ENCODE results near the gene CYSRT1. TPM values are rescaled to one million over a fixed set of nuclear protein-coding genes. Genes with fewer than 3 reads are reported as not detected.

CYSRT1 gene
- total RNA-seq, 1 donor from 2014 or later = 1.3 TPM

- no peaks in the 10 kb centered on the region for H3K9me3 Mint-ChIP-seq (ENCODE audit: unreplicated experiment)
- no peak overlapping the region for H2AFZ ChIP-seq (ENCODE audit: low read depth, low read length)
- H3K27me3 ChIP-seq (ENCODE audit: insufficient read depth, low read length) = peaks cover 4% of the 10 kb centered on the region
- H3K27me3 Mint-ChIP-seq (ENCODE audit: low read depth, unreplicated experiment) = peaks cover 2% of the 10 kb centered on the region
- no peak overlapping the region for H3K4me3 ChIP-seq (ENCODE audit: insufficient read depth, low read depth, low read length)
- H3K4me2 ChIP-seq (ENCODE audit: low read length) = no peak overlapping the region
- H3K36me3 ChIP-seq (ENCODE audit: insufficient read depth, low read length) = peaks cover 3% of the 10 kb centered on the region
- peaks cover 21% of the 10 kb centered on the region for H4K20me1 ChIP-seq (ENCODE audit: insufficient read depth, low read length)
- no peak overlapping the region for H3K9ac ChIP-seq (ENCODE audit: low read length)
- H3K27ac ChIP-seq (ENCODE audit: low read depth, low read length) = no peak overlapping the region
- no peaks in the 10 kb centered on the region for H3K4me1 Mint-ChIP-seq (ENCODE audit: low read depth, unreplicated experiment)
- H3K79me2 ChIP-seq (ENCODE audit: insufficient read depth, low read length) = no peaks in the 10 kb centered on the region
- FAIRE-seq (no peak), DNase-seq (ENCODE audit: low read depth) (no peak)
- H3K9me3 ChIP-seq (ENCODE audit: insufficient read depth, low read depth, low read length) = no peaks in the 10 kb centered on the region
- H3K27ac Mint-ChIP-seq (ENCODE audit: unreplicated experiment) = no peak overlapping the region
- peaks cover 11% of the 10 kb centered on the region for H3K36me3 Mint-ChIP-seq (ENCODE audit: low read depth, unreplicated experiment)
- no peaks in the 10 kb centered on the region for H3K4me1 ChIP-seq (ENCODE audit: insufficient read depth, low read length)
- TF ChIP-seq CTCF (IDR thresholded peaks at IDR 0.05; ENCODE audit: insufficient read depth, low read depth, low read length) (peak; percentile 51), EZH2 (IDR thresholded peaks at IDR 0.05; ENCODE audit: insufficient read depth, low read length) (no peak)
- H3K4me3 Mint-ChIP-seq (ENCODE audit: unreplicated experiment) = no peak overlapping the region
Measured at GRCh38 chr9:137176302-137177182, 48.4 kb upstream of the CYSRT1 start.

- no peak for FAIRE-seq
Measured at GRCh38 chr9:137178201-137178938, 46.6 kb upstream of the CYSRT1 start.

More at GRCh38 chr9:137178201-137178938, 46.6 kb upstream of the CYSRT1 start:
- no peaks in the 10 kb centered on the region for H3K9me3 Mint-ChIP-seq (ENCODE audit: unreplicated experiment)
- H3K4me3 Mint-ChIP-seq (ENCODE audit: unreplicated experiment) = no peak overlapping the region
- peaks cover 15% of the 10 kb centered on the region for H3K36me3 Mint-ChIP-seq (ENCODE audit: low read depth, unreplicated experiment)
- TF ChIP-seq EZH2 (IDR thresholded peaks at IDR 0.05; ENCODE audit: insufficient read depth, low read length) (no peak), CTCF (IDR thresholded peaks at IDR 0.05; ENCODE audit: insufficient read depth, low read depth, low read length) (no peak)
- Histone ChIP-seq H3K36me3 (ENCODE audit: insufficient read depth, low read length) (peaks cover 5% of the 10 kb centered on the region), H3K4me3 (ENCODE audit: insufficient read depth, low read depth, low read length) (no peak overlapping the region), H3K27me3 (ENCODE audit: insufficient read depth, low read length) (no peaks in the 10 kb centered on the region), H3K79me2 (ENCODE audit: insufficient read depth, low read length) (no peaks in the 10 kb centered on the region), H3K4me2 (ENCODE audit: low read length) (no peak overlapping the region), H3K27ac (ENCODE audit: low read depth, low read length) (no peak overlapping the region), H3K9ac (ENCODE audit: low read length) (no peak overlapping the region), H4K20me1 (ENCODE audit: insufficient read depth, low read length) (peaks cover 21% of the 10 kb centered on the region), H3K4me1 (ENCODE audit: insufficient read depth, low read length) (no peaks in the 10 kb centered on the region), H3K9me3 (ENCODE audit: insufficient read depth, low read depth, low read length) (no peaks in the 10 kb centered on the region), H2AFZ (ENCODE audit: low read depth, low read length) (no peak overlapping the region)
- H3K27ac Mint-ChIP-seq (ENCODE audit: unreplicated experiment) = no peak overlapping the region
- H3K27me3 Mint-ChIP-seq (ENCODE audit: low read depth, unreplicated experiment) = no peaks in the 10 kb centered on the region
- H3K4me1 Mint-ChIP-seq (ENCODE audit: low read depth, unreplicated experiment) = no peaks in the 10 kb centered on the region
- no peak for DNase-seq (ENCODE audit: low read depth)
